Measurements from ENCODE around the gene ARG2. TPM values are rescaled to one million over a fixed set of nuclear protein-coding genes. Genes with fewer than 3 reads are reported as not detected.

ARG2 gene
- total RNA-seq (2014; rRNA removed; shearing (Covaris generic)), result 22.6 and 26.4 TPM in 2 replicates

GRCh38 chr14:67619446-67620216 is at the start of gene ARG2:
Gene ARG2, plus strand, starts transcription at chr14:67619920. Its CDS starts 58 bp downstream, at chr14:67619978.
- peak; percentile 95 for DNase-seq (ENCODE audit: low read depth)

- DNase-seq (ENCODE audit: low read depth), result no peak
Measured at GRCh38 chr14:67570453-67570852, 49.3 kb upstream of the ARG2 start.

DNA sequence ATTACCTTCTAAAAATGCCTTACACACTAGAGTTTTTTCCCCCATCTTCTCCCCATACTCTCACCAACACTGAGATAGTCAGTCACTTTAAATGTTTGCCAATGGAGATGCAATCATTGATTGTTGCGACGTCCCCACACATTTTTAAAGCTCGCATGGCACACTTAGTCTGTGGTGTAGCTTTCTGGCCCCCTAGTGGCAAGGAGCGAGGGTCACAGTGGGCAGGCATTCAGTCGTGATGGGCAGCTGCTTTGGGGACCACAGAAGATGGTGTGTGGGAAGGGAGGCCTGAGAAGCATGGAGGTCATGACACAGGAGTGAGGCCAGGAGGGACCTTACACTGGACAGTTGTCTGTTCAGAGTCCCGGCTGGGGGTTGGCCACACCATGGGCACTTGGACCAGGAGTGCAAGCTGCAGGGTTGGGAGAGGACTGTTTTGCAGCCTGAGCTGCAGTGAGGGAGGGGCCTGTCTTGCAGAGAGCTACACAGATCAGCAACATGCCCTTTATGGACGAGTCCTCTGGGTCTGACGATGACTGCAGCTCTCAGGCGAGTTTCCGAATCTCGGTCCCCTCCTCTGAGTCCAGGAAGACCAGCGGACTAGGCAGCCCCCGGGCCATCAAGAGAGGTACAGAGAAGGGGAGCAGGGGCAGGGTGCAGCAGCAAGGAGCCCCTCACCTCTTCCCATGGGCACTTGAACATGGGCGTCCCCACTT is 48.3 kb upstream of the ARG2 start:
- DNase-seq (ENCODE audit: low read depth), result peak; percentile 49

- no peak for DNase-seq (ENCODE audit: low read depth)
Measured at GRCh38 chr14:67571991-67572323, 47.8 kb upstream of the ARG2 start.

DNA sequence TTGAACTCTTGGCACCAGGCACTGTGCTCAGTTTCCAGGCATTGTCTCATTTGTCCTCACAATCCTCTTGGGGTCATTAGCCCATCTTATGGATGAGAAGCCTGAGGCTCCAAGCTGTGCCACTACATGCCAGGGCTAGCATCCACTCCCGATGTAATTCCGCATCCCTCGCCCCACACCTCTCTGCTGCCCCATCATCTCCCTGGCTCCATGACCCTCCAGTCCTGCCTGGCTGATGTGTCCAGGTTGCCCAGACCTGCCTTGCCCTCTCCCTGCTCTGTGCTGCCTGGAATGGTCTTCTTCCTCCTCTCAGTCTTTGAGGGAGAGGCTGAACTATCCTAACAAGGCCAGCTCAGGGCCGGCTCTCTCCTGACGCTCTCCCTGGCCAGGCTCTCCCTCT is 47.1 kb upstream of the ARG2 start:
- no peak for DNase-seq (ENCODE audit: low read depth)

- no peak for DNase-seq (ENCODE audit: low read depth)
Measured at GRCh38 chr14:67573228-67574010, 46.3 kb upstream of the ARG2 start.

GRCh38 chr14:67574156-67574555 is 45.6 kb upstream of the ARG2 start:
- no peak for DNase-seq (ENCODE audit: low read depth)

DNA sequence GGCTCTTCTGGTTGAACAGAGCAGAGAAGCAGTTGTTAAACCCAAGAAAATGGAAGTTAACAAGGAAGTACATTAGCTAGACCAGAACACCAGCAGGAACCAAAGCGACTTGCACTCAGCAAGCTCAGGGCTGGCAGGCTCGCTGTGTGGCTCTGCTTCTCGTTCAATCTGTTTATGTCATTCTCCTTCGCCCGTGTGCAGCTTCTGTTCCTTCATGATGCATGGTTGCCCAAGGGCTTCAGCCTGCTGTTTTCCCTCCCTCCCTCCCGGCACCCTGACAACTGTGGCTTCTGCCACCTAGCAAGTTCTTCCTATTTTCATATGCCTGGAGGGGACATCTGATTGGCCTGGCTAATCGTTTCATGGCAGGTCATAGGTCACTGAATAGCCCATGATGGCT is 44.9 kb upstream of the ARG2 start:
- DNase-seq (ENCODE audit: low read depth), result no peak

DNA sequence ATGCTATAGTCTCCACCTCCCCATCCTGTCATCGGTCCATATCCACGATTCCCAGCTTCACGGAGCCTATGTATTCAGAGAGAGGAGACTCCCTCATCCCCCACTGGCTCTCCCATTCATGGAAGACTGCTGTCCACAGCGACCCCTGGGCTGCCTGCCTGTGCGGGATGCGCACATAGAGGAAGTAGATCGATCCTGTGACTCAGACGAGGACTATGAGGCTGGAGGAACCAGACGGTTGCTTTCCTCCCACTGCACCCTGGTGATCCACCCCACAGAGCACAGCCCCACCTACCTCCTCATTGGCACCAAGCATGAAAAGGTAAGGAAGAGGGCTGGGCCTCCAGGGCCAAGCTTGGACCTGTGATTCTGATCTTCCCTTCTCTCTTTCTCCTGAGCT is 44.0 kb upstream of the ARG2 start:
- DNase-seq (ENCODE audit: low read depth), result peak; percentile 26

- no peak for DNase-seq (ENCODE audit: low read depth)
Measured at GRCh38 chr14:67576216-67576955, 43.3 kb upstream of the ARG2 start.

GRCh38 chr14:67577181-67577808 is 42.4 kb upstream of the ARG2 start:
- no peak for DNase-seq (ENCODE audit: low read depth)

DNA sequence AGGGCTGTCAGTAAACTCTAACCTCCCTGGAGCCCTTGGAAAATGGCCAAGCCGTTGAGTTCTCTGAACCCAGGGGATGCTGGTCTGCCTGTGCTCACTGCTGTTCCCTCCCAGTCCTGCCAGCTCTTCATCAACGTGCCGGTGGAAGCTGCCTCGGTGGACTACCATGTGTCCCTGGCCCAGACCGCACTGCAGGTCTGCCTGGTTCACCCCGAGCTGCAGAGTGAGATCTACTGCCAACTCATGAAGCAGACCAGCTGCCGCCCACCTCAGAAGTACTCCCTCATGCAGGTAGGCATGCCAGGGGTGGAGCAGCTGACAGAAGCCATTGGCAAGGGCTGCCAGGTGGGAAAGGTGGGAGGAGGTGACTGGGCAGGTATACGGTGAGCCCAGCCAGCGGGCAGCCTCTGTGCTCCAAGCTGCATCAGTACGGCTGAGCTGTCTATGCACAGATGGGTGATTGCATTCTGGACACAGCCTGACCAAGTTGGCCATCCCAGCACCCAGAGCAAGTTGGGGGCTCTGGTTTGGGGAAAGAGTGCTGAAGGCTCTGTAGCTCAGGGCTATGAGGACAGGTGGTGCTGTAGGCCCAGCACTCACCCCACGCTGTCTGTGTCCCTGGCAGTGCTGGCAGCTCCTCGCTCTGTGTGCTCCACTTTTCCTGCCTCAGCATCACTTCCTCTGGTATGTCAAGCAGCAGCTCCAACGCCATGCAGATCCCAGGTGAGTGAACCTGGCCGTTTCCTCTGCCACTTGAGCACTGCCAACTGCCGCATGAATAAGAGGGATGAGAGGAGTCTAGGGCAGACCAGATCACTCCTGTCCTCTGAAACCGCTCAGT is 41.6 kb upstream of the ARG2 start:
- DNase-seq (ENCODE audit: low read depth), result no peak

DNA sequence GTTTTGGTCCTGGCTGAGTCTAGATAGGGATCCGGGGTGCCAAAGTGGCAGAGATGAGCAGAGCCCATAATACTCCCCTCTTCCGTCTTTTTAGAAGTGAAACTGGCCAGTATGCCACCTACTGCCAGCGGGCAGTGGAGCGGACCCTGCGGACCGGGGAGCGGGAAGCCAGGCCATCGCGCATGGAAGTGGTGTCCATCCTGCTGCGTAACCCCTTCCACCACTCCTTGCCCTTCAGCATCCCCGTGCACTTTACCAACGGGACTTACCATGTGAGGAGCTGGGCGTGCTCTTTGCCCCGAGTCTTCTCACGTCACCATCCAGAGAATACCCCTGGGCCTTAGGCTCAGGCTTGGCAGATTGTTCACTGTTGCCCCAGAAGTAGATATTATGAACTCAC is 40.7 kb upstream of the ARG2 start:
- DNase-seq (ENCODE audit: low read depth), result no peak

- no peak for DNase-seq (ENCODE audit: low read depth)
Measured at GRCh38 chr14:67579636-67580035, 40.1 kb upstream of the ARG2 start.

- no peak for DNase-seq (ENCODE audit: low read depth)
Measured at GRCh38 chr14:67580336-67581171, 39.2 kb upstream of the ARG2 start.

- no peak for DNase-seq (ENCODE audit: low read depth)
Measured at GRCh38 chr14:67581643-67582042, 38.1 kb upstream of the ARG2 start.

GRCh38 chr14:67582061-67582460 is 37.7 kb upstream of the ARG2 start:
- no peak for DNase-seq (ENCODE audit: low read depth)

DNA sequence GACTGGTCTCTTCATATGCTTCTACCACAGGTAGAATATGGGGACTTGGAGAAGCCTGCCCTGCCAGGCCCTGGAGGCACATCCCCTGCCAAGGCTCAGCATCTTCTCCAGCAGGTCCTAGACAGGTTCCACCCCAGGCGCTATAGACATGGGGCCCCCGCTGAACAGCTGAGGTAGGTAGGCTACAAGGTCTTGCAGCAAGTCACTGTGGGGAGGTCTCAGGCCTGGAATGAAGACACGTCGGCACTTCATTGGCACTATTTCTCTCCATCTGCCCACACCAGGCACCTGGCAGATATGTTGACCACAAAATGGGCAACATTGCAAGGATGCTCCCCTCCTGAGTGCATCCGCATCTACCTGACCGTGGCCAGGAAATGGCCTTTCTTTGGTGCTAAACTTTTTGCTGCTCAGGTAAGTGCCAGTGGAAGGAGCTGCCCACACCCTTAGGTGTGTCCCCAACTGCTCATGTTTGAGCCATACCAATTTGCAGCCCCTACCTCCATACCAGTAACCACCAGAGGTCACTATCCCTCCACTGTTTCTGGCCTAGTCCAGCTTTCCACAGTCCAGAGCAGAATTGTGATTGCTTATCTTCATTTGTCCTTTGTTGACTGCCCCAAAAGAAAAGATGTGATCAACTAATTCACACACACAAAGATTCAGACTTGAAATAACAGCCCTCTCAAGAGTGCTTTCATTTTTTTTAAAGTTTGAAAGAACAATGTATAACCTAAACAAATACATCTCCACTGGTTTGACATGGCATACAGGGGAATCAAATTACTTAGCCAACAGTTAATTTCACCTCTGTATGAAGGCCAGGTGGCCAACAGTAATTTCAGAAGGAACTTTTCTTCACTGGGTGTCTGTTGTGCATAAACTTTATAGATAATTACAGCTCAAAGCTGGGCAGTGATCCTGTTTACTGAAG is 35.7 kb upstream of the ARG2 start:
- peak; percentile 55 for DNase-seq (ENCODE audit: low read depth)

Data from M059J (cell line).